Fibroblast of mammary gland (primary cell): ENCODE measurements around the gene EEF1B2.
"Not testable (repeated sequence)": the region's sequence is repeated elsewhere in the genome, so short reads cannot be mapped to it uniquely, and the experiment has no call there.

Experiments
- DNase-seq: peaks from one replicate; pipeline ENCODE4 v3.0.0-alpha.2; 2010; ENCODE audit warnings: low read depth
- H3K4me3 ChIP-seq: 2 replicates; pipeline ENCODE4 v1.5.1; 2011; ENCODE audit warnings: low read depth, mild to moderate bottlenecking, low read length, moderate library complexity; ENCODE audit not compliant: control insufficient read depth
- TF ChIP-seq, protein P1 (sequence below): conservative IDR thresholded peaks from 2 replicates; pipeline ENCODE4 v1.5.1; 2011; ENCODE audit warnings: low read depth, low read length, inconsistent platforms; ENCODE audit not compliant: control insufficient read depth, insufficient read depth

EEF1B2 gene

DNA sequence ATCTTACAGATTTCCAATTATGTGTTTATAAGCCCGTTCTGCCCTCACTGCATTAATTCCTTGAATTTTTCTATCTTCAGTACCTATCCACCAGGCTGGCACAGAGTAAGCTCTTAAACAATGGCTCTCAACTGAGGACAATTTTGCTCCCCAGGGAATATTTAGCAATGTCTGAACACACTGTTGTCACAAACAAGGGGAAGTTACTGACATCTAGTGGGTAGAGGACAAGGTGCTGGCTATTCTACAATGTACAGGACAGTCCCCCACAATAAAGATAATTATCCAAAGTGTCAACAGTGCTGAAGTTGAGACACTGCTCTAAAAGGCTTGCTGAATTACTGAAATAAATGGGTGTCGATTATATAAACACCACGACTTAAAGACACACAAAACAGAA is 5.5 kb upstream of the EEF1B2 start:
- TF ChIP-seq, protein P1, sequence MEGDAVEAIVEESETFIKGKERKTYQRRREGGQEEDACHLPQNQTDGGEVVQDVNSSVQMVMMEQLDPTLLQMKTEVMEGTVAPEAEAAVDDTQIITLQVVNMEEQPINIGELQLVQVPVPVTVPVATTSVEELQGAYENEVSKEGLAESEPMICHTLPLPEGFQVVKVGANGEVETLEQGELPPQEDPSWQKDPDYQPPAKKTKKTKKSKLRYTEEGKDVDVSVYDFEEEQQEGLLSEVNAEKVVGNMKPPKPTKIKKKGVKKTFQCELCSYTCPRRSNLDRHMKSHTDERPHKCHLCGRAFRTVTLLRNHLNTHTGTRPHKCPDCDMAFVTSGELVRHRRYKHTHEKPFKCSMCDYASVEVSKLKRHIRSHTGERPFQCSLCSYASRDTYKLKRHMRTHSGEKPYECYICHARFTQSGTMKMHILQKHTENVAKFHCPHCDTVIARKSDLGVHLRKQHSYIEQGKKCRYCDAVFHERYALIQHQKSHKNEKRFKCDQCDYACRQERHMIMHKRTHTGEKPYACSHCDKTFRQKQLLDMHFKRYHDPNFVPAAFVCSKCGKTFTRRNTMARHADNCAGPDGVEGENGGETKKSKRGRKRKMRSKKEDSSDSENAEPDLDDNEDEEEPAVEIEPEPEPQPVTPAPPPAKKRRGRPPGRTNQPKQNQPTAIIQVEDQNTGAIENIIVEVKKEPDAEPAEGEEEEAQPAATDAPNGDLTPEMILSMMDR, result no peak
- DNase-seq, result peak; percentile 16
- H3K4me3 ChIP-seq, result no peak overlapping the region

DNA sequence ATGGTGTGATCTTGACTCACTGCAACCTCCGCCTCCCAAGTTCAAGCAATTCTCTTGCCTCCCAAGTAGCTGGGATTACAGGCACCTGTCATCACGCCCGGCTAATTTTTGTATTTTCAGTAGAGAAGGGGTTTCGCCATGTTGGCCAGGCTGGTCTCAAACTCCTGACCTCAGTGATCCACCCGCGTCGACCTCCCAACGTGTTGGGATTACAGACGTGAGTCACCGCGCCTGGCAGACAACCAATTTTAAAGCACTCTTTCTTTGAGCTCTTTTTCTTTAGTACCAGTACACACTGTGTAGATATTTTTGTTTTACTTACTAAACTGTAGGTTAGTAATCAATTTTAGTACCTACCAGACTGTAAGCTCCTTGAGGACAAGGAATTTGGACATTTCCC is 2.7 kb upstream of the EEF1B2 start:
- H3K4me3 ChIP-seq, result not testable (repeated sequence)
- peak; percentile 48 for DNase-seq

DNA sequence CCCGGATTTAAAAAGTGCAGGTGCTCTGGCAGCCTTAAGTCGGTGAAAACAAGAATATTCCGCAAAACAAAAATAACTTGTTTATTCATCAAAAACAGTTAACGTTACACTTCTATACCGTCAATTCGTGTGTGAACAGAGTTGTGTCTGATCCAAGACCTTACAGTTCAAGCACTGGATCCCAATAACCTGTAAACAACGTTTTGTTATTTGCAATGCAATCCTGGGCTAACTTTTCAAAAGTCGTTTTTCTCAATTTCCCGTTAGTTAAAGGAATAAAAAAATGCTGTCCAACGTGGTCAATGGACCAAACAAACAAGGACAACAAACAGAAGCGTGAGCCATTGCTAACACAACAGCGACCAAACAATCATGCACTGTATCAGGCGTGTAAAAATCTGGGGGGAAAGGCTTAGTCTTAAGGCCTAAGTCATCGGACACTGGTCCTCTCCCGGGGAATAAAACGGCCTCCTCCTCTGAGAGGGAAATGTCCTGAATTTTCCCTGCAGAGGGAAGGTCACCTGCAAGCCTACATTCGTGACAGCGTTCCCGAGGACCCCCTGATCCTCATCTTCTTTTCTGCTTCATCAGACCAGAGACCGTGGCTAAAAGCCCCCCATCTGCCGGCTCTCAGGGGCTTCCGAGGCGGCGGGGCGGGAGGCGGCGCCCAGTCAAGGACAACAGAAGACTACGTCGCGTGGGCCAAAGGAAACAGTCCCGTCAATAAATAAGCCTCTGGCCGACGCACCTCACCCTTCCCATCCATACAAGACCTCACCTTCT is 941 bp upstream of the EEF1B2 start:
- DNase-seq, result peak; percentile 34
- peak overlapping the region; percentile 81 for H3K4me3 ChIP-seq
- TF ChIP-seq, protein P1, result no peak

DNA sequence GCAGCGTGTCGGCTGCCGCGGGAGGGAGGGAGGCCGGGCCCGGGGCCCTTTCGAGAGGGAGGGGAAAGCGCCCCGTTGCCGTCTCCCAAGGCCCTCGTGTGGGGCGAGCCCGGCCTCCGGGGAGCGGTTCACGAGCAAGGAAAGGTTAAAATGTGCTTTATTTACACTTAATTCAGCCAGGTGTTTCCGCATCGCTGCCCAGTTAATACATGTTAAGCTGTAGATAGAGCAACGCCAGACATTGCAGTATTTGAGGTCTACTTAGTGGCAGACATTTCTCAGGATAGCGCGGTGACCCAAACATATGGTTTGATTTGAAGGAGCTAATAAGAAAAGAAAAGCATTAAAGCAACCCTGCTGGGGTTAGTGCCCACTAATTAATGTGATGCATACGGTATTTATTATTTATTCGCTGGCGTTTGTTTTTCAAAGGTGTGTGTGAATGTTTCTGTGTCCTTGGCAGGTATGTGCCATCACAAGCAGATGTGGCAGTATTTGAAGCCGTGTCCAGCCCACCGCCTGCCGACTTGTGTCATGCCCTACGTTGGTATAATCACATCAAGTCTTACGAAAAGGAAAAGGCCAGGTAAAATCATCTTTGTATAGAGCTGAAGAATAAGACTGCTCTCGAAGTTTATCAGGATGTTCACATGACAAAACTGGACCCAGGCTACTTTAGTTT is 571 bp downstream of the EEF1B2 start:
- peak overlapping the region; percentile 81 for H3K4me3 ChIP-seq
- DNase-seq, result no peak
- TF ChIP-seq, protein P1, result no peak

DNA sequence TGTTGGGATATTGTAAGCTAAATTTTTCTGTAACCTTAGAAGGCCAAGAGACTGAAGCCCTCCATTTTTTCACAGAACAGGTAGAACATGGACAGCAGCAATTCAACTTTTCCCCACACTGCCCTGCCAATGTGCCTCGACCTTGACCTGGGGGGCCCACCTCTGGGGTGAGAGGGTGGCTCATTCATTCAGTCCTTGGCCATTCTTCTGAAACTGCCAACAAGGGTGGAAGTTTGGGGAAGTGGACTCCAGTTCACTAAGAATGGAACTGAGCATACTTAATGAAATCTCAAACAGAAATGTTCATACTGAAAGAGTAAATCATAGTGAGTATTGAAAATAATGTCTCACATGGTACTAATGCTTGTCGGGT is 1.1 kb downstream of the EEF1B2 start:
- peak overlapping the region; percentile 81 for H3K4me3 ChIP-seq
- TF ChIP-seq, protein P1, result no peak
- no peak for DNase-seq

DNA sequence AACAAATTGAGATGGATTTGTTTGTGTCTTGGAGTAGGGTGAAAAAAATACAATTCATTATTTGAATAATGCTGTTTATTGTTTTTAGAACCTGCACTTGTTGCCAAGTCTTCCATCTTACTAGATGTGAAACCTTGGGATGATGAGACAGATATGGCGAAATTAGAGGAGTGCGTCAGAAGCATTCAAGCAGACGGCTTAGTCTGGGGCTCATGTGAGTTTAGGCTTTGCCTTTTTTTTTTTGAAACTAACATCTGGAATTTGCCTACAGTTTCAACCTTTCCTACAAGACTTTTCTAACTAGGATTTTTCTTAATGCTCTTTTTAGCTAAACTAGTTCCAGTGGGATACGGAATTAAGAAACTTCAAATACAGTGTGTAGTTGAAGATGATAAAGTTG is 2.7 kb downstream of the EEF1B2 start:
- H3K4me3 ChIP-seq, result not testable (repeated sequence)
- DNase-seq, result peak; percentile 56

DNA sequence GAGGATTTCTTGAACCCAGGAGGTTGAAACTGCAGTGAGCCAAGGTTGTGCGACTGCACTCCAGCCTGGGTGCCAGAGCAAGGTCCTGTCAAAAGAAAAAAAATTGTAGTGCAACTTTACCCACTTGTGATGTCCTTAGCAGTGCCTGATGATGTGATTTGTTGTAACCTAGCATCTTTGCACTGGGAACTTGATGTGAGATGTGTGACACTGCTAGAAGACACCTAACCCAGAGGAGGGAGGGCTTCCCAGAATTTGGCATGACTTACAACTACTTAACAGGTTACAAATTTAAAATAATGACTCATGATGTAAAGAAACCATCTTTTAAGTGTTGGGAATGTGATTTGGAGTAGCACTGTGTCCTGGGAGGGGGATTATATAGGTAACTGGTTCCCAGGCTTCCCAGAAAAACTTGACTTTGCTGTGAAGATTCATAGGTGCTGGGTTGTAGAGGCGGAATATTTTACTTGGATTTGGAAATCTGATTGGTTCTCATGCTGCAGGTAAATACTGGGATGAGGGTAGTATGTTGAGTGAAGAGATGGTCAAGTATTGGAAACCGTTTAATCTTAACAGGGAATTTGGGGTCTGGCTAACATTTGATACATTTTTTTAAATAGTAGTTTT is 3.7 kb downstream of the EEF1B2 start:
- H3K4me3 ChIP-seq, result no peak overlapping the region
- DNase-seq, result peak; percentile 11
- TF ChIP-seq, protein P1, result no peak
